ENCODE results near the gene AMFR.

AMFR gene

GRCh38 chr16:56413381-56413780 lies 12.0 kb downstream of the AMFR start:
- TF ChIP-seq CTCF (IDR thresholded peaks at IDR 0.05; ENCODE audit: control insufficient read depth, insufficient read depth, low read depth, low read length, missing control alignments) = no peak
- H3K4me3 ChIP-seq (ENCODE audit: control insufficient read depth, low read depth, low read length) = no peak overlapping the region
- no peak for DNase-seq (ENCODE audit: low read depth)

GRCh38 chr16:56411624-56412023 lies 13.7 kb downstream of the AMFR start:
- no peak overlapping the region for H3K4me3 ChIP-seq (ENCODE audit: control insufficient read depth, low read depth, low read length)
- no peak for DNase-seq (ENCODE audit: low read depth)
- no peak for TF ChIP-seq CTCF (IDR thresholded peaks at IDR 0.05; ENCODE audit: control insufficient read depth, insufficient read depth, low read depth, low read length, missing control alignments)

GRCh38 chr16:56411123-56411522 lies 14.2 kb downstream of the AMFR start:
- no peak for DNase-seq (ENCODE audit: low read depth)
- H3K4me3 ChIP-seq (ENCODE audit: control insufficient read depth, low read depth, low read length) = no peak overlapping the region
- TF ChIP-seq CTCF (IDR thresholded peaks at IDR 0.05; ENCODE audit: control insufficient read depth, insufficient read depth, low read depth, low read length, missing control alignments) = no peak

GRCh38 chr16:56409195-56409594 lies 16.1 kb downstream of the AMFR start:
- TF ChIP-seq CTCF (IDR thresholded peaks at IDR 0.05; ENCODE audit: control insufficient read depth, insufficient read depth, low read depth, low read length, missing control alignments) = no peak
- DNase-seq (ENCODE audit: low read depth) = peak; percentile 11

GRCh38 chr16:56408379-56409098 lies 16.8 kb downstream of the AMFR start:
- no peak for DNase-seq (ENCODE audit: low read depth)
- no peak overlapping the region for H3K4me3 ChIP-seq (ENCODE audit: control insufficient read depth, low read depth, low read length)
- TF ChIP-seq CTCF (IDR thresholded peaks at IDR 0.05; ENCODE audit: control insufficient read depth, insufficient read depth, low read depth, low read length, missing control alignments) = no peak

More at GRCh38 chr16:56409195-56409594, 16.1 kb downstream of the AMFR start:
- no peak overlapping the region for H3K4me3 ChIP-seq (ENCODE audit: control insufficient read depth, low read depth, low read length)

- TF ChIP-seq CTCF (IDR thresholded peaks at IDR 0.05; ENCODE audit: control insufficient read depth, insufficient read depth, low read depth, low read length, missing control alignments) = no peak
- no peak for DNase-seq (ENCODE audit: low read depth)
- no peak overlapping the region for H3K4me3 ChIP-seq (ENCODE audit: control insufficient read depth, low read depth, low read length)
Measured at GRCh38 chr16:56405977-56406672, 19.2 kb downstream of the AMFR start.

All from AG09309 (cell line).